Measurements from ENCODE around the gene CYB5A.
A peak's percentile ranks its signal among the peaks of the same experiment; 100 is the strongest.
"Not testable (repeated sequence)": the region's sequence is repeated elsewhere in the genome, so short reads cannot be mapped to it uniquely, and the experiment has no call there.

CYB5A gene

DNA sequence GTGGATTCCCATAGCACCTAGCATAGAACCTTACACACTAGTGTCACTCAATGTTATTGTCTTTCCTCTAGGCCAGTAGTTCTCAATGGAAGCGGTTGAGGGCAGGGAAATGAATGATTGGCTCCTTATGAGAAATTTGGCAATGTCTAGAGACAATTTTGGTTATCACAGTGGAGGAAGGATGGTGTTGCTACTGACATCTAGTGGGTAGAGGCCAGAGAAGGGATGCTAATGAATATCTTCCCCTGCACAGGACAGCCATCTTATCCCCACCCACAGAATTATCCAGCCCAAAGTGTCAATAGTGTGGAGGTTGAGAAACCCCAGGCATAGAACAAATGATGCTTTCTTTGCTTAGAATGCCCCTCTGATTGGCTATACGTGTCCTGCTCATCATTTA lies 39.6 kb upstream of the CYB5A start:
- in situ Hi-C loops (cut with MboI; ENCODE audit: low pct_unique_long_range_greater_than_20kb, low sequenced_read_pairs, unreplicated experiment) = loop anchor here (25.0 kb wide), 1 partner anchor 144 kb away; no protein-coding TSS in a partner anchor
- DNase-seq (ENCODE audit: low spot score) = no peak
- TF ChIP-seq, protein P1, sequence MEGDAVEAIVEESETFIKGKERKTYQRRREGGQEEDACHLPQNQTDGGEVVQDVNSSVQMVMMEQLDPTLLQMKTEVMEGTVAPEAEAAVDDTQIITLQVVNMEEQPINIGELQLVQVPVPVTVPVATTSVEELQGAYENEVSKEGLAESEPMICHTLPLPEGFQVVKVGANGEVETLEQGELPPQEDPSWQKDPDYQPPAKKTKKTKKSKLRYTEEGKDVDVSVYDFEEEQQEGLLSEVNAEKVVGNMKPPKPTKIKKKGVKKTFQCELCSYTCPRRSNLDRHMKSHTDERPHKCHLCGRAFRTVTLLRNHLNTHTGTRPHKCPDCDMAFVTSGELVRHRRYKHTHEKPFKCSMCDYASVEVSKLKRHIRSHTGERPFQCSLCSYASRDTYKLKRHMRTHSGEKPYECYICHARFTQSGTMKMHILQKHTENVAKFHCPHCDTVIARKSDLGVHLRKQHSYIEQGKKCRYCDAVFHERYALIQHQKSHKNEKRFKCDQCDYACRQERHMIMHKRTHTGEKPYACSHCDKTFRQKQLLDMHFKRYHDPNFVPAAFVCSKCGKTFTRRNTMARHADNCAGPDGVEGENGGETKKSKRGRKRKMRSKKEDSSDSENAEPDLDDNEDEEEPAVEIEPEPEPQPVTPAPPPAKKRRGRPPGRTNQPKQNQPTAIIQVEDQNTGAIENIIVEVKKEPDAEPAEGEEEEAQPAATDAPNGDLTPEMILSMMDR (IDR thresholded peaks at IDR 0.05; ENCODE audit: extremely low read depth, insufficient read depth, missing control alignments) = peak; percentile 15

DNA sequence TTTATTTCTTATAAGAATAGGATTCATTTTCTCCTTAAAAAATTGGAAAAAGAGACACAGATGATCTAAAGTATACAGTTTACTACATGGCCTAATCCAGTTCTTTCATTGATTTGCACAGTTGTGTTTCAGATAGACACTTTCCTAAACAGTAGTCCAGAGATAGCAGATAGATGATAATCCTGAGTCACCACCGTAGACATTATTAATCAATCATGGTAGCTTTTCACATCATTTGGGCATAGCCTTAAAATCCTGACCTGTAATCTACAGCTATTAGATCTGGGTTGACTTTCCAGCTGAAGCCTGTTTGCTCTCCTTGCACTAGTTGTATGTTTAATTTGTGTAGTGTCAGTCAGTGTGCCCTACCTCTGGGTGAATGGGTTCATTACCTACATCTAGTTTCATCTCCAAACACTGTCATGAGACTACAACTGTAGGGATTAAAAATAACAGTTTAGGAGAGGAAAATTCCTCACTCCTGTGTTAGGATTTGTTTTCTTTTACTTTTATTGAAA lies 38.0 kb upstream of the CYB5A start:
- DNase-seq (ENCODE audit: low spot score) = no peak
- TF ChIP-seq, protein P1 (IDR thresholded peaks at IDR 0.05; ENCODE audit: extremely low read depth, insufficient read depth, missing control alignments) = no peak
- in situ Hi-C loops (cut with MboI; ENCODE audit: low pct_unique_long_range_greater_than_20kb, low sequenced_read_pairs, unreplicated experiment) = loop anchor here (25.0 kb wide), 1 partner anchor 142 kb away; no protein-coding TSS in a partner anchor

DNA sequence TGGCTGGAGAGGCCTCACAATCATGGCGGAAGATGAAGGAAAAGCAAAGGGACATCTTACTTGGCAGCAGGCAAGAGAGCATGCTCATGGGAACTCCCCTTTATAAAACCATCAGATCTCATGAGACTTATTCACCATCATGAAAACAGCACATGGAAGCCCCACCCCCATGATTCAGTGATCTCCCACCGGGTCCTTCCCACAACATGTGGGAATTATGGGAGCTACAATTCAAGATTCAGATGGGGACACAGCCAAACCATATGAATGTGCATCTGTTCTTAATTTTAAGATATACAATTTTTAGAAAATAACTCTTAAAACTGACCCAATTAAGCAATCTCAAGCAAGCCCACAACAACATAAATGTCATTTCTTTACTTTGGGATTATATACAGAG lies 36.4 kb upstream of the CYB5A start:
- in situ Hi-C loops (cut with MboI; ENCODE audit: low pct_unique_long_range_greater_than_20kb, low sequenced_read_pairs, unreplicated experiment) = loop anchor here (25.0 kb wide), 1 partner anchor 141 kb away; no protein-coding TSS in a partner anchor
- no peak for DNase-seq (ENCODE audit: low spot score)
- TF ChIP-seq, protein P1 (IDR thresholded peaks at IDR 0.05; ENCODE audit: extremely low read depth, insufficient read depth, missing control alignments) = no peak

DNA sequence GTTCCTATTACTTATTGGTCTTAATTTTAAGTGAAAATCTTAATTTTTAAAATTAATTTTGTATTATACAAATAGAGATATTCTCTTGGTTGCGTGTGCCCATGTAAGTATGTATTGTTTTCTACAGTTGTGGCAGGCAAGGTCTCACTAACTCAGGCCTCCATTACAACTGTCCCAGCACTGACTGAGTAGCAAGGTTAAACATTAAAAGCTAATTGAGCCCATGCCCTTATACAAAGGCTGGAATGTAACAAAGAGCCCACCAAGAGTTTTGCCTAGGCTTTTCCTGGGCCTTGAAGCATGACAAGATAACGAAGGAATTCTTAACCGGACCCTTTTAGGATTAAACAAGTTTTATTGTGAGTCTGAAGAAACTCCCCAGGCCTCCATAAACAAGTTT lies 35.0 kb upstream of the CYB5A start:
- not testable (repeated sequence) for DNase-seq (ENCODE audit: low spot score)
- in situ Hi-C loops (cut with MboI; ENCODE audit: low pct_unique_long_range_greater_than_20kb, low sequenced_read_pairs, unreplicated experiment) = loop anchor here (25.0 kb wide), 1 partner anchor 139 kb away; no protein-coding TSS in a partner anchor

DNA sequence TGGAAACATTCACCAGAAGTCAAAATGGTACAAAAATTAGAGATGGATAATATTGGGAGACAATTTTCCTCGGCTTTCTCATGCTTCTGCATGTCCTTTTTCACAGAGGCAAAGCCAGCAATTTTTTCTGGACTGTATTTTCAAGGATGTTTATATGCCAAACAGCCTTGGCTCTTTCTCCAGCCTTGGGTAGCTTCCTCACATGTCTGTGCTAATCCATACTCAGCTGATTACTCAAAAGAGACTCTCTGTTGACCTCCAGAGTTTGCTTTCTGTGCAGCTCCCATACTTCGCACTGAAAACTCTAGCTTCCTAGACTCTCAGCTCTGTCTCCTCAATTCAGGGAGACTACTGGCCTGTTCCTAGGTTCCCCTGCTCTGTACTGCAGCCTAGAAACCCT lies 34.5 kb upstream of the CYB5A start:
- TF ChIP-seq, protein P1 (IDR thresholded peaks at IDR 0.05; ENCODE audit: extremely low read depth, insufficient read depth, missing control alignments) = no peak
- no peak for DNase-seq (ENCODE audit: low spot score)
- in situ Hi-C loops (cut with MboI; ENCODE audit: low pct_unique_long_range_greater_than_20kb, low sequenced_read_pairs, unreplicated experiment) = loop anchor here (25.0 kb wide), 1 partner anchor 139 kb away; no protein-coding TSS in a partner anchor

DNA sequence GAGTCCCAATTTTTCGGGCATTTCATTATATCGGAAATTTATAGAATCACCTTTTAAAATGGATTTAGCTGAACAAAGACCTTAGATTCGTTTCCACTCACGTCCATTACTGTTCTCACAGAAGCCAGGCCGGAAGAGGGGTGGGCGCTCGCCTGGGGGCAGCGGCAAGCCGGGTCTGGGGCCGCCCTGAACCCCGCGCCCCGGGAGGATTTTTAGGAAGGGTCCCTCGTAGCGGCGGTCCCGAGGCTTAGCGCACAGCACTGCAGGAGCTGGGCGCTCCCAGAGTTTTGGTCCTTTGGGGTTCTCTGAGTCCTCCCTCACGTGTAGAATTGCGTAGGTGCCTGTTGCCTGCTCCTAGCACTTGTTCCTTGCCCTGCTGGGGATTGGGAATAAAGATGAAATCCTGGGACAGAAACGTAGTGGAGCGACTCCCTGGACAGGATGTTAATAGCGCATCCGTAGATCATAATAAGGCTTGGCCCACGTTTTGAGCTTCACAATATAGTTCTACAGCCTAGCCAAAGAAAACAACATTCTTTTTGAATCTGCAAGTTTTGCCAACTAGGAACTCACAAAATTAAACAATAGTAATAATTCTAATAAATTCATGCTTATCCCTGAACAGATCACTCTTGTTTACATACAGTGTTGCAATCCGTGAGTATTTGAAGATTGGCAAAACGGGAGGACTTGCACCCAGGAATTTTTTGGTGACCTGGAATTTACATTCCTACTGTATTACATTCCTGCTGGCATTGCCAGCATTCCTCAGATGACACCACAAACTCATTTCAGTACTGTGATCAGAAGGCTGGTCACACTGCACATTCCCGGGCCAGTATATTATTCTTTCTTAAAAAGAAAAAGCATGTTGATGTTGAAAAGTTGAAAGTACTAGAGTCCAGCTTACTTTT lies 24.8 kb upstream of the CYB5A start:
- TF ChIP-seq, protein P1 (IDR thresholded peaks at IDR 0.05; ENCODE audit: extremely low read depth, insufficient read depth, missing control alignments) = no peak
- in situ Hi-C loops (cut with MboI; ENCODE audit: low pct_unique_long_range_greater_than_20kb, low sequenced_read_pairs, unreplicated experiment) = no loop called here
- DNase-seq (ENCODE audit: low spot score) = no peak

Data from GM13977 (cell line).